ENCODE data around the gene ATP8A1. TPM values are rescaled to one million over a fixed set of nuclear protein-coding genes. Genes with fewer than 3 reads are reported as not detected.

ATP8A1 gene
- total RNA-seq, 1 experiment from 2014 or later, result 0.80 TPM

- ATAC-seq (no peak), DNase-seq (ENCODE audit: low read depth, low spot score) (no peak)
- H3K27ac ChIP-seq (ENCODE audit: low read length), result no peak overlapping the region
- intact Hi-C loops (cut with micrococcal nuclease; ENCODE audit: unreplicated experiment), result no loop called here
- no peaks in the 10 kb centered on the region for H3K36me3 ChIP-seq (ENCODE audit: control insufficient read depth, insufficient read depth, low read length)
- POLR2A ChIA-PET, result no interaction called here
- in situ Hi-C loops (cut with HindIII; ENCODE audit: low pct_unique_long_range_greater_than_20kb, low sequenced_read_pairs), result no loop called here
- no peaks in the 10 kb centered on the region for H3K4me1 ChIP-seq (ENCODE audit: control insufficient read depth, insufficient read depth, low read length)
- no peak overlapping the region for H3K4me3 ChIP-seq (ENCODE audit: low read depth in 2 of 2, low read length in 2 of 2)
- no peaks in the 10 kb centered on the region for H3K9me3 ChIP-seq (ENCODE audit: control insufficient read depth, insufficient read depth, low read depth, low read length)
- CTCF ChIA-PET, result no interaction called here
- no peaks in the 10 kb centered on the region for H3K27me3 ChIP-seq (ENCODE audit: control insufficient read depth, insufficient read depth, low read length)
- BruUV-seq (replicated peaks), result no TSS peak
- TF ChIP-seq SIN3A (IDR thresholded peaks at IDR 0.05; ENCODE audit: borderline replicate concordance, insufficient read depth, low read depth, low read length) (no peak), REST (IDR thresholded peaks at IDR 0.05; ENCODE audit: insufficient read depth in 1 of 2, low read depth in 2 of 2, low read length in 1 of 2) (no peak), POLR2AphosphoS5 (IDR thresholded peaks at IDR 0.05; ENCODE audit: low read depth, low read length) (no peak), TCF7L2 (IDR thresholded peaks at IDR 0.05; ENCODE audit: low read depth, low read length) (no peak)
- TF ChIP-seq, protein P1, sequence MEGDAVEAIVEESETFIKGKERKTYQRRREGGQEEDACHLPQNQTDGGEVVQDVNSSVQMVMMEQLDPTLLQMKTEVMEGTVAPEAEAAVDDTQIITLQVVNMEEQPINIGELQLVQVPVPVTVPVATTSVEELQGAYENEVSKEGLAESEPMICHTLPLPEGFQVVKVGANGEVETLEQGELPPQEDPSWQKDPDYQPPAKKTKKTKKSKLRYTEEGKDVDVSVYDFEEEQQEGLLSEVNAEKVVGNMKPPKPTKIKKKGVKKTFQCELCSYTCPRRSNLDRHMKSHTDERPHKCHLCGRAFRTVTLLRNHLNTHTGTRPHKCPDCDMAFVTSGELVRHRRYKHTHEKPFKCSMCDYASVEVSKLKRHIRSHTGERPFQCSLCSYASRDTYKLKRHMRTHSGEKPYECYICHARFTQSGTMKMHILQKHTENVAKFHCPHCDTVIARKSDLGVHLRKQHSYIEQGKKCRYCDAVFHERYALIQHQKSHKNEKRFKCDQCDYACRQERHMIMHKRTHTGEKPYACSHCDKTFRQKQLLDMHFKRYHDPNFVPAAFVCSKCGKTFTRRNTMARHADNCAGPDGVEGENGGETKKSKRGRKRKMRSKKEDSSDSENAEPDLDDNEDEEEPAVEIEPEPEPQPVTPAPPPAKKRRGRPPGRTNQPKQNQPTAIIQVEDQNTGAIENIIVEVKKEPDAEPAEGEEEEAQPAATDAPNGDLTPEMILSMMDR (IDR thresholded peaks at IDR 0.05), result no peak
Observed at GRCh38 chr4:42673082-42673425, 16.1 kb upstream of the ATP8A1 start.

GRCh38 chr4:42672359-42673081 is 15.6 kb upstream of the ATP8A1 start:
- CTCF ChIA-PET, result no interaction called here
- no peaks in the 10 kb centered on the region for H3K36me3 ChIP-seq (ENCODE audit: control insufficient read depth, insufficient read depth, low read length)
- H3K9me3 ChIP-seq (ENCODE audit: control insufficient read depth, insufficient read depth, low read depth, low read length), result no peaks in the 10 kb centered on the region
- intact Hi-C loops (cut with micrococcal nuclease; ENCODE audit: unreplicated experiment) (no loop called here), in situ Hi-C loops (cut with HindIII; ENCODE audit: low pct_unique_long_range_greater_than_20kb, low sequenced_read_pairs) (no loop called here)
- no TSS peak for BruUV-seq (replicated peaks)
- no peak for DNase-seq (ENCODE audit: low read depth, low spot score)
- ATAC-seq, result no peak
- no peaks in the 10 kb centered on the region for H3K4me1 ChIP-seq (ENCODE audit: control insufficient read depth, insufficient read depth, low read length)
- no peak overlapping the region for H3K27ac ChIP-seq (ENCODE audit: low read length)
- no peak overlapping the region for H3K4me3 ChIP-seq (ENCODE audit: low read depth in 2 of 2, low read length in 2 of 2)
- POLR2A ChIA-PET, result no interaction called here
- H3K27me3 ChIP-seq (ENCODE audit: control insufficient read depth, insufficient read depth, low read length), result no peaks in the 10 kb centered on the region
- TF ChIP-seq SIN3A (IDR thresholded peaks at IDR 0.05; ENCODE audit: borderline replicate concordance, insufficient read depth, low read depth, low read length), result no peak
- TF ChIP-seq REST (IDR thresholded peaks at IDR 0.05; ENCODE audit: insufficient read depth in 1 of 2, low read depth in 2 of 2, low read length in 1 of 2), result no peak
- TF ChIP-seq, protein P1 (IDR thresholded peaks at IDR 0.05), result no peak
